Measurements from ENCODE around the gene LRRC61.
"Not testable (repeated sequence)": the region's sequence is repeated elsewhere in the genome, so short reads cannot be mapped to it uniquely, and the experiment has no call there.

The LRRC61 gene

DNA sequence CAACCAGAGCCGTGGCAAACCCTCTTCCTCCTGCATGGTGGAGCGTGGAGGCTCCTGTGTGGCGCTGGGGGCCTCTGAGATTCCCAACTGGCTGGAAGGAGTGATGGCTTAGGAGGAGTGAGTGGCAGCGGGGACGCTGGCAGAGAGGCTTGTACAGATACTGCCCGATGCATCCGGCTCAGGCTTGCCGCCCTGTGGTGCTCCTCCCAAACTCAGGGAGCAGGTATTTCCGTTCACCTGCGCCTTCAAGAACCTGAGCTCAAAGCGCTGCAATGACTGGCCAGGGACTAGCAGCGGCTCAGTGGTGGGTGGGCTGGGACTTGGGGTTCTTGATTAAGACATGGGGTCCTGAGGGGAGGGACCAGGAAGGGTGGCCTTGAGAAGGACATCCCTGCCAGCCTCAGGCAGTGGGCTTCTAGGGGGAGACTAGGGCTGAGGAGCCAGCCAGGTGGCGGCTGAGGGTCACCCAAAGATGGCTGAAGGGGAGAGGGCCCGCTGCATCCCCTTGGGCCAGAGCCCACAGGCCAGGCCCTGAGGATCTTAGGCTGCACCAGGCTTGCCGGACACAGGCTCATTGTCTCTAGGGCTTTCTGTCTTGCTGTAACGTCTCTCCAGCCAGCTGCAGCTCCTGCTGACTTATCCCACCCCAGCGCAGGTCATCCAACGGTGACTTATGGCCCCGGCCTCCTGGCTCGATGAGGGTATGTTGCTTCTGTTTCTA, 59.1 kb downstream of the LRRC61 start:
- no peak for DNase-seq (ENCODE audit: low read depth in 2 of 2)

- DNase-seq (ENCODE audit: low read depth in 2 of 2) = no peak
These were observed 59.7 kb downstream of the LRRC61 start for GRCh38 chr7:150382844-150383225.

DNA sequence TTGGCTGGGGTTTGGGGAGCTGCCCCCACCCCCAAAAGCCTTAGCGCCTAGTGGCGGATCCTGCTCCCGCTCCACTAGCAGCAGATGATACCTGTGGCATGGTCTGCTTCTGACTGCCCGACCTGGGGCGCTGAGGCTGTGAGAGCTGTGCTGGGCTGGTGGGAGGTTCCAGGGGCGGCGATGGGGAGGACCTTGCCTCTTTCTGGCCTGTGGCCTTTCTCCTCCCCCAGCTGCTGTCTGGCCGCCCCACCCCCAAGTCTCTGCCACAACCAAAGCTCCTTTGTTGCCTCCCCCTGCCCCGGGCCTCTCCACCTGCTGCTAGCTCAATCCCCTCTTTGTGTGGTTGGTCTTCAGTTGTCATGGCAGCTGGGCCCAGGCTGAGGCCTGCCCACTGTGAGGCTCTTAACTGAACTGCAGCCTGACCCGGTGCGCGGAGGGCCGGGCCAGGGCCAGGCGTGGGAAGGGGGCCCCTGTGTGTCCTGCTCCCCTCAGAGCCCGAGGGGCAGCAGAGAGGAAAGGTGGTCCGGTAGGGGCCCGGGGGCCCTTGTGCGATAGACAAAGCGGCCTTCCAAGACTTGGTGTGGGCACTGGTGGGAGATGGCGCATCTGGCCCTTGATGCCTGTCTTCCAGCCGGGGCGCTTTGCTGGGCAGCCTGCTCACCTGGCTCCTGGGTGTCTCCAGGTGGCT, 60.7 kb downstream of the LRRC61 start:
- no peak for DNase-seq (ENCODE audit: low read depth in 2 of 2)

GRCh38 chr7:150384406-150385301, 61.5 kb downstream of the LRRC61 start:
- no peak for DNase-seq (ENCODE audit: low read depth in 2 of 2)

GRCh38 chr7:150385302-150385723, 62.2 kb downstream of the LRRC61 start:
- DNase-seq (ENCODE audit: low read depth in 2 of 2) = no peak

GRCh38 chr7:150385884-150386283, 62.7 kb downstream of the LRRC61 start:
- not testable (repeated sequence) for DNase-seq (ENCODE audit: low read depth in 2 of 2)
